GM23248 (cell line): ENCODE data around the gene TENT4A. TPM values are rescaled to one million over a fixed set of nuclear protein-coding genes. Genes with fewer than 3 reads are reported as not detected.

Source experiments
- DNase-seq: peaks from one replicate; pipeline ENCODE4 v3.0.0-alpha.2; 2015
- H2AFZ ChIP-seq: fragments of 200-600 bp; sonication (generic); 2 replicates; pipeline ENCODE4 v1.6.1; 2016; ENCODE audit warnings: antibody characterized with exemption
- H3F3A ChIP-seq: fragments of 200-600 bp; sonication (generic); 2 replicates; pipeline ENCODE4 v1.6.1; 2016; ENCODE audit warnings: mild to moderate bottlenecking, antibody characterized with exemption, mixed run types; ENCODE audit not compliant: insufficient read depth
- H3K27ac ChIP-seq: fragments of 200-600 bp; sonication (generic); 2 replicates; pipeline ENCODE4 v1.5.1; 2016; ENCODE audit warnings: mild to moderate bottlenecking
- H3K27me3 ChIP-seq: fragments of 200-600 bp; sonication (generic); replicated peaks from 2 replicates; pipeline ENCODE4 v1.6.1; 2016; ENCODE audit warnings: mild to moderate bottlenecking; ENCODE audit not compliant: insufficient read depth
- H3K36me3 ChIP-seq: fragments of 200-600 bp; sonication (generic); 2 replicates; pipeline ENCODE4 v1.6.1; 2016; ENCODE audit warnings: low read depth, mild to moderate bottlenecking
- H3K4me1 ChIP-seq: fragments of 200-600 bp; sonication (generic); 2 replicates; pipeline ENCODE4 v1.6.1; 2016; ENCODE audit warnings: mild to moderate bottlenecking; ENCODE audit not compliant: insufficient read depth
- H3K4me2 ChIP-seq: fragments of 200-600 bp; sonication (generic); one replicate; pipeline ENCODE4 v1.6.1; 2016; ENCODE audit warnings: mild to moderate bottlenecking; ENCODE audit not compliant: unreplicated experiment
- H3K4me3 ChIP-seq: fragments of 200-600 bp; sonication (generic); 2 replicates; pipeline ENCODE4 v1.5.1; 2016; ENCODE audit warnings: mild to moderate bottlenecking
- H3K79me2 ChIP-seq: fragments of 200-600 bp; sonication (generic); 2 replicates; pipeline ENCODE4 v1.6.1; 2016; ENCODE audit warnings: mild to moderate bottlenecking; ENCODE audit not compliant: insufficient read depth
- H3K9ac ChIP-seq: fragments of 200-600 bp; sonication (generic); 2 replicates; pipeline ENCODE4 v1.6.1; 2016; ENCODE audit warnings: mild to moderate bottlenecking
- H3K9me2 ChIP-seq: fragments of 200-600 bp; sonication (generic); 2 replicates; pipeline ENCODE4 v1.6.1; 2016; ENCODE audit warnings: mixed run types, mild to moderate bottlenecking, moderate library complexity; ENCODE audit not compliant: insufficient read depth
- H3K9me3 ChIP-seq: fragments of 200-600 bp; sonication (generic); one replicate; pipeline ENCODE4 v1.6.1; 2017; ENCODE audit warnings: low read depth
- H4K20me1 ChIP-seq: fragments of 200-600 bp; sonication (generic); 2 replicates; pipeline ENCODE4 v1.6.0; 2016; ENCODE audit not compliant: insufficient read depth
- EZH2 ChIP-seq: fragments of 200-600 bp; sonication (generic); IDR thresholded peaks from 2 replicates; pipeline ENCODE4 v1.6.1; 2018; ENCODE audit warnings: antibody characterized with exemption, mild to moderate bottlenecking; ENCODE audit not compliant: insufficient read depth, poor library complexity, severe bottlenecking
- EZH2phosphoT487 ChIP-seq: fragments of 200-600 bp; sonication (generic); IDR thresholded peaks from 2 replicates; pipeline ENCODE4 v1.6.1; 2018; ENCODE audit warnings: antibody characterized with exemption, moderate library complexity, mild to moderate bottlenecking, low read depth; ENCODE audit not compliant: insufficient read depth
- WGBS, 2 experiments: methylation state at CpG; one replicate each; pipeline ENCODE4 v1.1.6; 2015 to 2017; ENCODE audit warnings: low lambda C conversion rate in 2 of 2, low coverage in 1 of 2; ENCODE audit errors: missing lambda C conversion rate in 2 of 2; 5-methylcytosine and 5-hydroxymethylcytosine counted together
- in situ Hi-C: fragments of 300-500 bp; cut with MboI; formaldehyde crosslinking; loops from 2 replicates; pipeline ENCODE4 v1.15.0; 2020
- polyA plus RNA-seq: library from polyadenylated mRNA; unstranded; fragments of >200 nt; fragmentation: Nextera tagmentation; extraction: Ambion mirVana; gene quantifications from 2 replicates; pipeline ENCODE4 v1.2.1, GENCODE V29; 2016
- total RNA-seq: library from RNA; depleted of rRNA; stranded (reverse); fragments of >200 nt; shearing (Covaris generic); gene quantifications from 2 replicates; pipeline ENCODE4 v1.2.3, GENCODE V29; 2014

TENT4A gene
- total and polyA plus RNA-seq, 2 experiments from 2014 or later: 3.0 to 17.6 TPM

GRCh38 chr5:6792376-6792775 lies 79.1 kb downstream of the TENT4A start:
- Histone ChIP-seq H3K4me3 (no peak overlapping the region), H3K79me2 (no peaks in the 10 kb centered on the region), H2AFZ (no peak overlapping the region), H3K27ac (no peak overlapping the region), H3K9ac (no peak overlapping the region), H3K4me1 (no peaks in the 10 kb centered on the region), H3K9me3 (no peaks in the 10 kb centered on the region), H3K27me3 (peaks cover 6% of the 10 kb centered on the region), H3K9me2 (no peaks in the 10 kb centered on the region), H3K4me2 (no peak overlapping the region), H3F3A (no peaks in the 10 kb centered on the region), H4K20me1 (no peaks in the 10 kb centered on the region), H3K36me3 (no peaks in the 10 kb centered on the region)
- DNase-seq: no peak
- TF ChIP-seq EZH2 (no peak), EZH2phosphoT487 (no peak)
- in situ Hi-C loops: no loop called here
- 46 to 49% methylated on average over 5 of the region's 5 CpGs for WGBS, 2 experiments

- Histone ChIP-seq H3K4me1 (no peaks in the 10 kb centered on the region), H3K9me2 (no peaks in the 10 kb centered on the region), H3K4me2 (no peak overlapping the region), H3K9ac (no peak overlapping the region), H3K27me3 (peaks cover 6% of the 10 kb centered on the region), H3K79me2 (no peaks in the 10 kb centered on the region), H3K4me3 (no peak overlapping the region), H2AFZ (no peak overlapping the region), H3K36me3 (no peaks in the 10 kb centered on the region), H3K27ac (no peak overlapping the region), H3F3A (no peaks in the 10 kb centered on the region), H4K20me1 (no peaks in the 10 kb centered on the region), H3K9me3 (no peaks in the 10 kb centered on the region)
- no peak for DNase-seq
- in situ Hi-C loops: no loop called here
- WGBS, 2 experiments: 27 to 28% methylated on average over 14 of the region's 14 CpGs
- TF ChIP-seq EZH2phosphoT487: no peak
- no peak for TF ChIP-seq EZH2
Observed at GRCh38 chr5:6792911-6793471, 79.8 kb downstream of the TENT4A start.

- in situ Hi-C loops: no loop called here
- no peak overlapping the region for H2AFZ ChIP-seq
Observed at GRCh38 chr5:6801236-6801635, 88.0 kb downstream of the TENT4A start.

GRCh38 chr5:6803981-6804550 lies 90.8 kb downstream of the TENT4A start:
- WGBS, 2 experiments: 32 to 35% methylated on average over 7 of the region's 7 CpGs
- Histone ChIP-seq H3K4me3 (no peak overlapping the region), H3K27me3 (no peaks in the 10 kb centered on the region), H3K9me2 (no peaks in the 10 kb centered on the region), H3K79me2 (no peaks in the 10 kb centered on the region), H2AFZ (no peak overlapping the region), H4K20me1 (no peaks in the 10 kb centered on the region), H3K36me3 (no peaks in the 10 kb centered on the region), H3K27ac (no peak overlapping the region), H3K4me1 (peaks cover 13% of the 10 kb centered on the region), H3K4me2 (no peak overlapping the region), H3K9me3 (no peaks in the 10 kb centered on the region), H3K9ac (no peak overlapping the region), H3F3A (peaks cover 12% of the 10 kb centered on the region)
- no peak for TF ChIP-seq EZH2phosphoT487
- TF ChIP-seq EZH2: no peak
- in situ Hi-C loops: no loop called here
- DNase-seq: no peak

More at GRCh38 chr5:6801236-6801635, 88.0 kb downstream of the TENT4A start:
- DNase-seq: no peak
- Histone ChIP-seq H3K4me2 (no peak overlapping the region), H3K79me2 (no peaks in the 10 kb centered on the region), H3K27ac (no peak overlapping the region), H3K9me3 (no peaks in the 10 kb centered on the region), H3K36me3 (no peaks in the 10 kb centered on the region), H3K9me2 (no peaks in the 10 kb centered on the region), H3F3A (peaks cover 12% of the 10 kb centered on the region), H4K20me1 (no peaks in the 10 kb centered on the region), H3K27me3 (no peaks in the 10 kb centered on the region), H3K9ac (no peak overlapping the region), H3K4me1 (peaks cover 13% of the 10 kb centered on the region), H3K4me3 (no peak overlapping the region)
- TF ChIP-seq EZH2 (no peak), EZH2phosphoT487 (no peak)
- 51 to 56% methylated on average over 5 of the region's 5 CpGs for whole genome bisulfite sequencing, 2 experiments
